HG02763 (cell line): ENCODE measurements around the gene NECTIN2.
"Not testable (repeated sequence)": the region's sequence is repeated elsewhere in the genome, so short reads cannot be mapped to it uniquely, and the experiment has no call there.

Source experiments
- ATAC-seq: cut with Tn5 transposase; IDR thresholded peaks from one replicate; pipeline ENCODE4 v1.9.1; 2021; ENCODE audit warnings: mild to moderate bottlenecking, moderate library complexity; ENCODE audit not compliant: unreplicated experiment

Gene NECTIN2

DNA sequence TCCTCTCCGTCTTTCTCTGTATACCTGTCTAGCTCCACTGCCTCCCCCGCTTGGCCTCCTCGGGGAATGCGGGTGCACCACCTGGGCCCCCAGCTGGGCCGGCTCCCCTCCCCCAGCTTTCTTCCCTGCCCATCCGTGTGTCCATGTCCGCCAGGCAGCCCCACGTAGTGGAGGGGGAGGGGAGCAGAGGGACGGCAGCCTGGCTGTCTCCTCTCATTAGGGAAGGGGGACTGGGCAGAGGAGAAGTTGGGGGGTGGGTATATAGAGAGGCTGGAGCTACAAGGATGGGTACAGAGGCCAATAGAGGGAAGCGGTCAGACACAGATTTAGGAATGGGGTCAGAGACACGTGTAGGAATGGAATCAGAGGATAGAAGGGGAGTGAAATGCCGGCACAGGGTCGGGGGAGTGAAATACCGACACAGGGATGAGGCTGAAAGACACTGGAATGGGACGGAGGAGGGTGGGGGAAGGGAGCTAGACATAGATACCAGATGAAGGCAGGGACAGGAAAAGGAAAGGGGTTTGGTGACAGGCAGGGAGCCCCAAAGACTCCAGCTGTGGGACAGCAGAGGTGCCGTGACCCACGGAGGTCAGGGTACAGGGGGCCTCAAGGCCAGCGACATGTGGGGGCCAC is 2.8 kb downstream of the NECTIN2 start:
- no peak for ATAC-seq

DNA sequence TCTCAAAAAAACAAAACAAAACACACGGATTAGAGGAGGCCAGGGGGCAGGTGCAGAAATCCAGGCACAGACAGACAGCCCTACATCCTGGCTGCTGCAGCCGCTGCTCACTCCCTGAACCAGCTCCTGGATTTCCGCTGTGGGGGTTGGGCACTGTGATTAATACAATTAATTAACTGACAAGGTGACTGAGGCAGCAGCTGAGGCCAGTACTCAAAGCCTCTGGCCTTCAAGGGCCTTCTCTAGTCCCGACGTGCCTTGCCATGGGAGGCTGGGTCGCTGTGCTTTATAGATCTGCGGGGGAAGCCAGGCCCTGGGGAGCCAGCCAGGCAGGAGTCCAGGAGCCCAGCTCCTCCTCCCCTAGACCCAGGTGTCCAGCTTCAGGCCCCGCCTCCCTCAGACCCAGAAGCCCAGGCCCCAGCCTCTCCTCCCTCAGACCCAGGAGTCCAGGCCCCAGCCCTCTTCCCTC is 4.6 kb downstream of the NECTIN2 start:
- ATAC-seq, result no peak

DNA sequence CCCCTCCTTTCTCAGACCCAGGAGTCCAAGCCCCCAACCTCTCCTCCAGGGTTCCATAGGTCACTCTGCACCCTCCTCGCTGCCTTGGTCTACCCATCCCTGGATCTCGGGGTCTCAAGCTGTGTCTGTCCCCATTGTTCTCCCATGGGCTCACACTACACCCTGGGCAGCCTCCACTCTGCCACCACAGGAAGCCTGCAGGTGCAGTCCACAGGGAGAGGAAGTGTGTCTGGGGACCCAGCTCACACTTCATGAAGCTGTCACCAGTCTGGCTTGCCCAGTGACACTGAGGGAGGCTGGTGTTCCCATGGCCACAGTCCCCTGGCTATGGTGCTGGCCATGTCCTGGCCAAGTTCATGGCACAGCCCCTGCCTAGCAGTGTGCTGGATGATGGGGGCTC is 5.3 kb downstream of the NECTIN2 start:
- ATAC-seq, result no peak

DNA sequence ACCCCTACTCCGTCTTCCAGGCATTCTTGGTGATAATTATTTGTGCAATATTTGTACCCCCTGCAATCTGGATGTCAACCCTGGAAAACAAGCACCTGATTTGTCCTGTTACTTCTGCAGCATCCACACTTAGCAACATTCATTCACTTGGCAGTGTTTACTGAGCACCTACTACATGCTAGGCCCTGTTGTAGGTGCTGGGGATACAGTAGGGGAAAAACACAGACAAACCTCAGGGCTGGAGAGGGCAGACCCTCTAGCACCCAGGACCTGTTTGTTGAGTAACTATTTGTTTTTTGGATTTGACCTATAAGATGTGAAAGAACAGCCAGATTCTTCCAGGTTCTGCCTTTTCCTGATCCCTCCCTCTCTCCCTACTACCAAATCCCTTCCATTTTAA is 9.5 kb downstream of the NECTIN2 start:
- ATAC-seq, result no peak

DNA sequence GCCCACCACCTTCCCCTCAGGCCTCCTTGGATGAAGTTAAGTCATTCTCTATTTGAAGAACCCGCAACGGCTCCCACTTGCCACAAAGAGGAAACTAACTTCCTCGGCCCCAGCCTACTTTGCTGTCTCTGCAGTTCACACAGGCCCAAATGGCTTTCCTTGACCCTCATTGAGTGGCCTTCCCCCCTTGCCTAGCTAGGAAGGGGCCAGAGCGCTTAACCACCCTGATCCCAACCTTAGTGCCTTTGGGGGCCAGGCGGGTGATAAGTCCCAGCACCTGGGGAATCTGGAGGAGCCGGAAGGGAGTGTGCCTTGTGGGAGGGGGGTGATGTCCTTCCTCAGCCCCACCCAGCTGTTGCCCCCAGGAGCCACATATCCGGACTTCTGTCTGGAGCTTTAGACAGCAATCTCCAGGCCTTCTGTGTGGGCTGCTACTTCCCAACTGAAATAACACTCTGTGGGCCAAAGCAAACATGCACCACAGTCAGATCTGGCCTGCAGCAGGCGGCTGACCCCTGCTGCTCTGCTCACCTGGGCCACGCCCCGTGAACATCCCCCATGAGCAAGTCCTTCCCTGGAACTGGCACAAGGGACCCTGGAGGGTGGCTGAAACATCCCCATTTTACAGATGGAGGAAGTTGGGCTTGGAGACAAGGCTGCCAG is 10.5 kb downstream of the NECTIN2 start:
- no peak for ATAC-seq

DNA sequence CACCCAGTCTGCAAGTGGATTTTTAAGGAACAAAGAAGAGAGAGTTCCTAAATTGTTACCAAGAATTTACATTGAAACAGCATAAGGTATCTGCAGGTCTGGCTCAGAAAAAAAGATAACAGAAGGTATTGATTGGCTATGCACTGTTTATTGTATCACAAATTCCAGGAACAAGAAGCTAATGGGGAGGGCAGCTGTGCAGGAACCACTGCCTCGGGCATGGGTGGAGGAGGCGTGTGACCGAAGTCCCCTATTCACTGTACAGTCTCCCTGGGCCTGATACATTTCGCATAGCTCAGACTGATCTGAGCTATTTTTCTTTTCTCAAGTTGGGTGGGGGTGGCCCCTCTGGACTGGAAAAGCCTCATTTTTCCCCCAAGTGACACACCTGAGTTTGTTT is 11.7 kb downstream of the NECTIN2 start:
- no peak for ATAC-seq

DNA sequence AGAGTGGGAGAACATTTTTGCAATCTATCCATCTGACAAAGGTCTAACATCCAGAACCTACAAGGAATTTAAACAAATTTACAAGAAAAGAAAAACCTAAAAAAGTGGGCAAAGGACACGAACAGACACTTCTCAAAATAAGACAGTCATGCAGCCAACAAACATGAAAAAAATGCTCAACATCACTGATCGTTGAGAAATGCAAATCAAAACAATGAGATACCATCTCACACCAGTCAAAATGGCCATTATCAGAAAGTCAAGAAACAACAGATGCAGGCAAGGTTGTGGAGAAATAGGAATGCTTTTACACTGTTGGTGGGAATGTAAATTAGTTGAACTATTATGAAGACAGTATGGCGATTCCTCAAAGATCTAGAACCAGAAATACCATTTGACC is 15.5 kb downstream of the NECTIN2 start:
- not testable (repeated sequence) for ATAC-seq

DNA sequence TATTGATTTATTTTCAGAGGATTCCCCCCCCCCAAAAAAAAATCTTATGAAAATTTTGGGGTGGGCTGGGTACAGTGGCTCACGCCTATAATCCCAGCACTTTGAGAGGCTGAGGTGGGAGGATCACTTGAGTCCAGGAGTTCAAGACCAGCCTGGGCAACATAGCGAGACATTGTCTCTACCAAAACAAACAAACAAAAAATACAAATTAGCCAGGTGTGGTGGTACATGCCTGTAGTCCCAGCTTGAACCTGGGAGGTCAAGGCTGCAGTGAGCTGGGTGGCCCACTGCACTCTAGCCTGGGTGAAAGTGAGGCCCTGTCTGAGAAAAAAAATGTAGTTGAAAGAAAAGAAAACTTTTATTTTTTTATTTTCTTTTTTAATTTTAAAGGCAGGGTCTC is 17.9 kb downstream of the NECTIN2 start:
- no peak for ATAC-seq

DNA sequence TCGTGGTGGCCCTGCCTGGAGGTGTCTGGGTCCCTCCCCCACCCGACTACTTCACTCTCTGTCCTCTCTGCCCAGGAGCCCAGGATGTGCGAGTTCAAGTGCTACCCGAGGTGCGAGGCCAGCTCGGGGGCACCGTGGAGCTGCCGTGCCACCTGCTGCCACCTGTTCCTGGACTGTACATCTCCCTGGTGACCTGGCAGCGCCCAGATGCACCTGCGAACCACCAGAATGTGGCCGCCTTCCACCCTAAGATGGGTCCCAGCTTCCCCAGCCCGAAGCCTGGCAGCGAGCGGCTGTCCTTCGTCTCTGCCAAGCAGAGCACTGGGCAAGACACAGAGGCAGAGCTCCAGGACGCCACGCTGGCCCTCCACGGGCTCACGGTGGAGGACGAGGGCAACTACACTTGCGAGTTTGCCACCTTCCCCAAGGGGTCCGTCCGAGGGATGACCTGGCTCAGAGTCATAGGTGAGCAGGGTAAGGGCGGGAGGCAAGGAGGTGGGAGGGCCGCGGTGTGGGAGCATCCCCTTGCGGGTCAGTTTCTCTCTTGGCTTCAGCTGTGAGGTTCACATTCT is 19.2 kb downstream of the NECTIN2 start:
- ATAC-seq, result no peak

DNA sequence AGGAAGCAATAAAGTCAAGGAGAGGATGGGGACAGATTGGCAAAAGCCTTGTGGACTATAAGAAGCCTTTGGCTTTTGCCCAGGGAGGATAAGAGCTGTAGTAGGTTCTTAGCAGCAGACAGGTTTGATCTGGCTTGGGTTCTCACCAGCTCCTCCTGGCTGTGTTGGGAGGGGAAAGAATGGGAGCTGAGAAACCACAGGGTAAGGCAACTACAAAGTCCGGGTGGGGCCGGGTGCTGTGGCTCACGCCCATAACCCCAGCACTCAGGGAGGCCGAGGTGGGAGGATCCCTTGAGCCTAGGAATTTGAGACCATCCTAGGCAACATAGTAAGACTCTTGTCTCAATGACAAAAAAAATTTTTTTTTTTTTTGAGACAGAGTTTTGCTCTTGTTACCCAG is 20.6 kb downstream of the NECTIN2 start:
- ATAC-seq, result no peak

DNA sequence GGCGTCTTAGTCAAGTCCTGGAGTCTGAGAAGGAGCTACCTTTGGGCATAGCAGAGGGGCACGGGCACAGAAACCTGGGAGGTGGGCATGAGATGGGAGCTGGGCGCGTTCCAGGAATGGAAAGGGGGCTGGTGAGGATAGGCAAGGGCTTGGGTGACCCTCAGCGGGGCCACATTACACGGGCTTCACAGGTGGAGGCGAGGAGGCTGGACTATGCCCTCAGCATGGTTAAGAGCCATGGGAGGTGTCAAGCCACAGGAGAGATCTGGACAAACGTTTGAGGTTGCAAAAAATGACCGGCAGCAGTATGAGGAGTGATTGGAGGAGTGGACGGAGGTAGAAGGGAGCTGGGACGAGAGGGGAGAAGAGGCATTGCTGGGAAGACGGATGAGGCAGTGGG is 21.5 kb downstream of the NECTIN2 start:
- no peak for ATAC-seq

DNA sequence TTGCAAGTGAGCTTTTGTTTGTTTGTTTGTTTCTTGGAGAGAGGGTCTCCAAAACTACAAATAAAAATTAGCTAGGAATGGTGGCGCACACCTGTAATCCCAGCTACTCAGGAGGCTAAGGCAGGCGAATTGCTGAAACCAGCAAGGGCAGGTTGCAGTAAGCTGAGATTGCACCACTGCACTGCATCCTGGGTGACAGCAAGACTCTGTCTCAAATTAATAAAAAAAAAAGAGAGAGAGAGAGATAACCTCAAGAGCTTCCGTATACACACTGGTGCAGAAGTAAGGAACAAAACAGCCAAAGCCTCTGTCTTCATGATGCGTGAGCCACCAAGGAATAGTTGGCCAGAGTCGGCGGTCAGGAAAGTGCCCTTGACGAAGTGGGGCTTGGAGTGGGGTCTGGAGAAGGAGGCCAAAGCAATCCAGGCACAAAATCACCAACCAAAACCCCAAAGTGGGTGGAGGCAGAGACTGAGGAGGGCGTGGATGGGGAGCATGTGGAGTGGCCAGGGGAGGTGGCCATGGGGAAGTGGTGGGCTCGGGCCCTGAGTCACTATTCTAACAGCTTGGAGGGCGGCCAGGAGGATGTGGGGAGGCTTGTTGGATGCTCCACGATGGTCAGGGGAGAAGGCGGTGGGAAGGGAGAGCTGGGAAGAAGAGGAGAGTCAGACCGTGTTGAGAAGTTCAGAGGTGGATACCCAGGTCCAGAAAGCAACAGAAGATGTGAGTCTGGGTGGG is 23.8 kb downstream of the NECTIN2 start:
- ATAC-seq, result no peak

DNA sequence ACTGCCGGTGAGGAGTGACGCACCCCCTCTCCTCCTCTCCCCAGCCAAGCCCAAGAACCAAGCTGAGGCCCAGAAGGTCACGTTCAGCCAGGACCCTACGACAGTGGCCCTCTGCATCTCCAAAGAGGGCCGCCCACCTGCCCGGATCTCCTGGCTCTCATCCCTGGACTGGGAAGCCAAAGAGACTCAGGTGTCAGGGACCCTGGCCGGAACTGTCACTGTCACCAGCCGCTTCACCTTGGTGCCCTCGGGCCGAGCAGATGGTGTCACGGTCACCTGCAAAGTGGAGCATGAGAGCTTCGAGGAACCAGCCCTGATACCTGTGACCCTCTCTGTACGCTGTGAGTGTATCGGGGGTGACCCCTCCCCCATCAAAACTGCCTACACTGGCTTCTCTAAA is 25.7 kb downstream of the NECTIN2 start:
- no peak for ATAC-seq

DNA sequence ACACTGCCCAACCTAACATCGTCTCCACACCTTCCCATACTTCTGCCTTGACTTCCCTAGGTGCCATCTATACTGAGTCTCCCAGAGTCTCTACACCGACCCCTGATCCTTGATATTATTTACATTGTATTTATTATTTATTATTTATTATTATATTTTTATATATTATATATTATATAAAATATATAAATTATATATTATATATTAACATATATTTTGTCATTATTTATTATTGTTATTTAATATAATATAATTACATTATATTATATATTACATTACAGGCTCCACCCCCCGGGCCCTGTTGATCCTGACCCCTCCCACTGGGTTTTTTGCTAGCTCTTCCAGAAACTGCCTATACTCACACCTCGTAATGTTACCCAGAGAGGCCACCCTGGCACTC is 26.6 kb downstream of the NECTIN2 start:
- ATAC-seq, result no peak

DNA sequence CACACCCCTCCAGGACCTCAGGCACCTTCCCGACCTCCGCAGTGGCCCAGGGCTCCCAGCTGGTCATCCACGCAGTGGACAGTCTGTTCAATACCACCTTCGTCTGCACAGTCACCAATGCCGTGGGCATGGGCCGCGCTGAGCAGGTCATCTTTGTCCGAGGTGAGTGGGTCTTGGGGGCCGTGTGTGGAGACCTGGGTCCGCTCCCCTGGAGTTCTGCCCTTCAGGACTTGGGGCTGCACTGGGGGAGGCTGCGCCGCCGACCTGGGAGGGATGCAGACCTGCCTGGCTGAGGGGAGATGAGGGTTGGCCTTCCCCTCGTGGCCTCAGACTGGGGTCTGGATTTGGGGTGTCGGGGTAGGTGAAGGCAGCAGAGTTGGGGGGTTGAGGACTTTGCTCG is 28.2 kb downstream of the NECTIN2 start:
- no peak for ATAC-seq

DNA sequence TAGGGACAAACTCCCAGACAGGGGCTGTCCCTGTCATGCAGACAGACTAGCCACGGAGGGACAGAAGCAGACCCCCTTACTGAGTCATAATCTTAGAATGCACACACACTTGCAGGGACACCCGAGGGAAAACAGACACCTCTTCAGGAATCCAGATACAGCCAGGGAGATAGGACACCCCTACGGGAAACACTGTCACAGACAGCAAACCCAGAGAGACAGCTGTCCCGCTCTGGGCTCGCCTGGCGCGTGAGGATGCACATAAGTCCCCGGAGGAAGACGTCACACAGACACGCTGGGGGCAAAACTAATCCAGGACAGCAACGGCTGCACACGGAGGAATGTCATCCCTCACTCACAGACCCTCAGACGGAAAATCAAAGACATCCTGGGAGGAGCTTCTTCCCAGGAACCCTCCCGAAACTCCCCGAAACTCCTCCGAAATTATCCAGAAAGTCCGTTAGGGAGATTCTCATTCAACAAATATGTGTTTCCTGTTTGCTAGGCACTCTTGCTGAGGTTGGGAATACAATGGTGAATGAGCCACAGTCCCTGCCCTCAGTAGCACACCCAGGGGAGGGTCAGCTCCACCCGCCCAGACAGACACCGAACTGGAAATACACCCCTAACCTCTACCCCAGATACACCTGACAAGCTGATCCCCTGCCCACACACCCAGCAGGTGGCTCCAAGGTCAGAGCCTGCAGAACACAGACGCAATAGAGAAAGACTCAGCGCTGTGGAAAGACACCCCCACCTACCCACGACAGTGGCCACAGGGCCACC is 29.8 kb downstream of the NECTIN2 start:
- ATAC-seq, result no peak

DNA sequence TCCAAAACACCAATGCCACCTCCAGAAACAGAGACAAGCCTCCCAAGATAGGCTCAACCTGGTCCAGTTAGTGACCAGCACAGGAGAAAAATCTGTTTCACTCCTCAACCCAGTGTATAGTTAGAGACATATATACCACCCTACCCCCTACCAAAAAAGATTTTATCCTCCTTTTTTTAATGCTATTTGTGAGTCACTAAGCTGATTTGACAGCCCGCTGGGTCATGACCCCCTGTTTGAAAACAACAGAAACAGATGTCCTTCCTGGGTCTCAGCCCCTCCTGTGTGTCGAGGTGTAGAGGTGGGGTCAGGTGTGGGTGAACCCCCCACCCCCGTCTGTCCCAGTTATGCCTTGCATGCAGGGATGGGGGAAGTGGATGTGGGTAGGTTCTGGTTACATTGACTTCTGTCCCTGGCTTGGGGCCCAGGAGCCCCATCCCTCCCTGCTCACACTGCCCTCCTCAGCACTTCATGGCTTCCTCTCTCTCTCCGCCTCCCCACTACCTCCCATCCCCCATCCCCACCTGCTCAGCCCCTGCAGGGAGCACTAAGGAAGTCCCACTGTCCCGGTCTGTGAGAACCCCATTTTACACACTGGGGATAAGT is 30.9 kb downstream of the NECTIN2 start:
- ATAC-seq, result no peak

DNA sequence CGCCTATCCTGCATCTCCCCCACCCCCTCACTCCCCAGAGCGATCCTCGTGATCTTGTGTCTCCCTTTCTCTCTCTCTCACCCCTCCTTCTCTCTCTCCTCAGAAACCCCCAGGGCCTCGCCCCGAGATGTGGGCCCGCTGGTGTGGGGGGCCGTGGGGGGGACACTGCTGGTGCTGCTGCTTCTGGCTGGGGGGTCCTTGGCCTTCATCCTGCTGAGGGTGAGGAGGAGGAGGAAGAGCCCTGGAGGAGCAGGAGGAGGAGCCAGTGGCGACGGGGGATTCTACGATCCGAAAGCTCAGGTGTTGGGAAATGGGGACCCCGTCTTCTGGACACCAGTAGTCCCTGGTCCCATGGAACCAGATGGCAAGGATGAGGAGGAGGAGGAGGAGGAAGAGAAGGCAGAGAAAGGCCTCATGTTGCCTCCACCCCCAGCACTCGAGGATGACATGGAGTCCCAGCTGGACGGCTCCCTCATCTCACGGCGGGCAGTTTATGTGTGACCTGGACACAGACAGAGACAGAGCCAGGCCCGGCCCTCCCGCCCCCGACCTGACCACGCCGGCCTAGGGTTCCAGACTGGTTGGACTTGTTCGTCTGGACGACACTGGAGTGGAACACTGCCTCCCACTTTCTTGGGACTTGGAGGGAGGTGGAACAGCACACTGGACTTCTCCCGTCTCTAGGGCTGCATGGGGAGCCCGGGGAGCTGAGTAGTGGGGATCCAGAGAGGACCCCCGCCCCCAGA is 32.2 kb downstream of the NECTIN2 start:
- ATAC-seq, result no peak

DNA sequence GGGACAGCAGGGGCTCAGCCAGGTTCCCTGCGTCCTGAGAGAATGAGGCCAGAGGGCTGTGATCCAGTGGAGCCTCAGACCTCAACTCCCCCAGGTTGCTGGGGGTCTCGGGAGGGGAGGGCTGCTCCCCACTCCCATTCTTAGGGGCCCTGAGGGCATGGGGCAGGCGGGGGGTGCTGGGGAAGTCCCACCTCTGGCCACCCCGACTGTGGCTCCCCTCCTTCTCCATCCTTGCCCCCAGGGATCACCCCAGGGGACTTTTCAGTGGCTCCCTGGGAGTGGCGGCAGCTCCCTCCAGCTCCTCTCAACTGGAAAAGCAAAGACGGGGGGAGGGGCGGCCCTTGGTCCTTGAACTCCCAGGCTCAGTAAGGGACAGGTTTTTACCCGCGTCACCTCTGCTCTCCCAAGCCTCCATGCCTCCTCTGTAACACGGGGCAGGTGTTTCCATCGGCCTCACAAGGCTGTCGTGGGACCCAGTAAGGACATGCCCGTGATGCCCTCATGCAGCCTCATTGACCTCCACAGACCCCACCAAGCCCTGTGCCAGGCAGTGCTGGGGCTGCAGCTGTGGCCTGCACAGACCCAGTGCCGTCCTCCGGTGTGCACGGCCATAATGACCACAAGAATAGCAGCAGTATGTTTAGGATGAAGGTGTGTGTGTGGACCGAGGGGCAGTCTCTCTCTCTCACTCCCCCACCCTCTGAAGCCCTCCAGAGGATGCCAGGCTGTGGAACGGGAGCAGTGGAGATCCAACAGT is 33.4 kb downstream of the NECTIN2 start:
- ATAC-seq, result no peak
